ENCODE measurements around the gene MYOF.

DNA sequence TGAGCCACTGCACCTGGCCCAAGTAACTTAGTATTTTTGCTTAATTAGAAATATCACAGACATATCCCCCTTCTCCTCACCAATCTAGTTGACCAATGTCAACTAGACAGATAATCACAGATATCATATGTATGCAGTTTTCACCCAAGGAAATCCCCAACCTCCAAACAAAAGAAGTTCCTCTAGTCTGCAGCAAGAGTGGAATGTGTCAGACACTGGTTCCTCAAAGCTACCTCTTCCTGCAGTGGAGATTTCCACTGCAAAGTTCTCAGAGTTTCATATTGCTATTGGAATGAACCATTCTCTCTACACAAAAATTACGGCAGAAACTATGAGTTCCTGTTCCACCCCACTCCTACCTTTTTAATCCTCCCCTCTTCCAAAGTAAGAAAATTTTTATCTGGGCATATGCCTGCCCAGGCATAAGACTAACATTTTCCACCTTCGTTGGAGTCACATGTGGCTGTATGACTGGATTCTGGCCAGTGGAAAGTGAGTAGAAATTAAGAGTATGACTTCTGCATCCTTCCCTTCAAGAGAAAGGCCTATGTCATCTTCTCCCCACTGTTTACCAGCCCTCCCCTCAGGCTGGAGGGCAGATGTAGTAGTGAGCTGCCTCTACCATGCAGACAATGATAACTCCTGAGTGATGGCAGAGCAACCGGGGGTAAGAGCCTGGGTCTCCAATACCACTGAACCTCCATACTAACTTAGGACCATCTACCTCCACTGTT is 103.0 kb downstream of the MYOF start:
- TF ChIP-seq POLR2AphosphoS5 (IDR thresholded peaks at IDR 0.05) = no peak
- TF ChIP-seq, protein P1, sequence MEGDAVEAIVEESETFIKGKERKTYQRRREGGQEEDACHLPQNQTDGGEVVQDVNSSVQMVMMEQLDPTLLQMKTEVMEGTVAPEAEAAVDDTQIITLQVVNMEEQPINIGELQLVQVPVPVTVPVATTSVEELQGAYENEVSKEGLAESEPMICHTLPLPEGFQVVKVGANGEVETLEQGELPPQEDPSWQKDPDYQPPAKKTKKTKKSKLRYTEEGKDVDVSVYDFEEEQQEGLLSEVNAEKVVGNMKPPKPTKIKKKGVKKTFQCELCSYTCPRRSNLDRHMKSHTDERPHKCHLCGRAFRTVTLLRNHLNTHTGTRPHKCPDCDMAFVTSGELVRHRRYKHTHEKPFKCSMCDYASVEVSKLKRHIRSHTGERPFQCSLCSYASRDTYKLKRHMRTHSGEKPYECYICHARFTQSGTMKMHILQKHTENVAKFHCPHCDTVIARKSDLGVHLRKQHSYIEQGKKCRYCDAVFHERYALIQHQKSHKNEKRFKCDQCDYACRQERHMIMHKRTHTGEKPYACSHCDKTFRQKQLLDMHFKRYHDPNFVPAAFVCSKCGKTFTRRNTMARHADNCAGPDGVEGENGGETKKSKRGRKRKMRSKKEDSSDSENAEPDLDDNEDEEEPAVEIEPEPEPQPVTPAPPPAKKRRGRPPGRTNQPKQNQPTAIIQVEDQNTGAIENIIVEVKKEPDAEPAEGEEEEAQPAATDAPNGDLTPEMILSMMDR (IDR thresholded peaks at IDR 0.05) = no peak
